Neural cell (in vitro differentiated cells): ENCODE results near the gene HIC1.

ENCODE experiments used
- CTCF ChIP-seq: fragments of 450-650 bp; IDR thresholded peaks from 2 replicates; pipeline ENCODE4 v1.5.1; 2014; ENCODE audit warnings: antibody characterized with exemption, mild to moderate bottlenecking, moderate library complexity; ENCODE audit not compliant: poor library complexity, severe bottlenecking
- EP300 ChIP-seq: fragments of 450-650 bp; conservative IDR thresholded peaks from 2 replicates; pipeline ENCODE4 v1.6.1; 2014; ENCODE audit warnings: antibody characterized with exemption, mild to moderate bottlenecking, moderate library complexity; ENCODE audit not compliant: poor library complexity, severe bottlenecking
- EZH2 ChIP-seq: fragments of 200-600, 300-800 bp; shearing (Covaris generic), sonication (generic); IDR thresholded peaks from 2 replicates; pipeline ENCODE4 v1.6.1; 2014; ENCODE audit warnings: antibody characterized with exemption, low read length, borderline replicate concordance, mild to moderate bottlenecking; ENCODE audit not compliant: insufficient read depth, poor library complexity, severe bottlenecking
- POLR2AphosphoS5 ChIP-seq: IDR thresholded peaks from 2 replicates; pipeline ENCODE4 v1.6.1; 2012
- RAD21 ChIP-seq: fragments of 450-650 bp; conservative IDR thresholded peaks from 2 replicates; pipeline ENCODE4 v1.6.1; 2014; ENCODE audit warnings: antibody characterized with exemption, mild to moderate bottlenecking, moderate library complexity
- REST ChIP-seq: IDR thresholded peaks from 2 replicates; pipeline ENCODE4 v1.6.1; 2012; ENCODE audit warnings: borderline replicate concordance
- TAF1 ChIP-seq: IDR thresholded peaks from 2 replicates; pipeline ENCODE4 v1.6.1; 2012; ENCODE audit warnings: low read depth

GRCh38 chr17:2082003-2082781 lies 27.3 kb downstream of the HIC1 start:
- no peak for TF ChIP-seq CTCF
- TF ChIP-seq EP300: no peak
- TF ChIP-seq EZH2: no peak
- no peak for TF ChIP-seq POLR2AphosphoS5
- no peak for TF ChIP-seq RAD21
- TF ChIP-seq REST: no peak
- no peak for TF ChIP-seq TAF1
